Measurements from ENCODE around the gene AGBL1.

GRCh38 chr15:86556396-86557017 lies 476.8 kb downstream of the AGBL1 start:
- TF ChIP-seq CTCF (IDR thresholded peaks at IDR 0.05), result no peak
- no peak for TF ChIP-seq EZH2 (IDR thresholded peaks at IDR 0.05)

All from neural progenitor cell (in vitro differentiated cells).